Measurements from ENCODE around the gene FLVCR1. TPM values are rescaled to one million over a fixed set of nuclear protein-coding genes. Genes with fewer than 3 reads are reported as not detected.

FLVCR1 gene
- total and polyA plus RNA-seq, 9 of the 15 experiments (the other 6 are each of a cell fraction or from before 2014, with no cell fraction given) = 5.2 to 18.0 (median 12.5) TPM

DNA sequence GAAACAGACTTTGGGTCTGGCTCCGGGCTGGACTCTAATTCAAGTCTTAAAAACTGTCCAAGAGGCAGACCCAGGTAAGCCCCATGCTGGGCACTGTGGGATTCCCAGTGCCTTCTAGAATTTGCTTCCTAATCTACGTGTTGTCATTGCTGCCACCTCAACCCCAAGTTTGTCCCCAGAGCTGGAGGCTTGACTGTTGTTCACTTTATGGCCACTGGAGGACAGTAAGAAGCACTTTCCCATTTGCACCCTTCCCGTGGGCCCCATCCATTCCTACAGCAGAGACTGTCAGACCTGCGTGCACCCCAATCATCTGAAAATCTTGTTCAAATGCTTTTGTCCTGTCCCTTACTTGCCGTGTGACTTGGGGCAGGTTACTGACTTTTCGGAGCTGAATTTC, 62.8 kb downstream of the FLVCR1 start (continued):
- TF ChIP-seq, protein P1, sequence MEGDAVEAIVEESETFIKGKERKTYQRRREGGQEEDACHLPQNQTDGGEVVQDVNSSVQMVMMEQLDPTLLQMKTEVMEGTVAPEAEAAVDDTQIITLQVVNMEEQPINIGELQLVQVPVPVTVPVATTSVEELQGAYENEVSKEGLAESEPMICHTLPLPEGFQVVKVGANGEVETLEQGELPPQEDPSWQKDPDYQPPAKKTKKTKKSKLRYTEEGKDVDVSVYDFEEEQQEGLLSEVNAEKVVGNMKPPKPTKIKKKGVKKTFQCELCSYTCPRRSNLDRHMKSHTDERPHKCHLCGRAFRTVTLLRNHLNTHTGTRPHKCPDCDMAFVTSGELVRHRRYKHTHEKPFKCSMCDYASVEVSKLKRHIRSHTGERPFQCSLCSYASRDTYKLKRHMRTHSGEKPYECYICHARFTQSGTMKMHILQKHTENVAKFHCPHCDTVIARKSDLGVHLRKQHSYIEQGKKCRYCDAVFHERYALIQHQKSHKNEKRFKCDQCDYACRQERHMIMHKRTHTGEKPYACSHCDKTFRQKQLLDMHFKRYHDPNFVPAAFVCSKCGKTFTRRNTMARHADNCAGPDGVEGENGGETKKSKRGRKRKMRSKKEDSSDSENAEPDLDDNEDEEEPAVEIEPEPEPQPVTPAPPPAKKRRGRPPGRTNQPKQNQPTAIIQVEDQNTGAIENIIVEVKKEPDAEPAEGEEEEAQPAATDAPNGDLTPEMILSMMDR (IDR thresholded peaks at IDR 0.05 in 2 of 3, conservative IDR thresholded peaks at IDR 0.05 in 1 of 3; ENCODE audit: insufficient read depth in 2 of 3, low read depth in 1 of 3, low read length in 3 of 3) = peak; percentile 77 to 88 (median 84)
- TF ChIP-seq GATAD2B (IDR thresholded peaks at IDR 0.05; ENCODE audit: borderline replicate concordance) = no peak
- no peak for TF ChIP-seq RCOR1 (IDR thresholded peaks at IDR 0.05; ENCODE audit: borderline replicate concordance in 1 of 2, low read depth in 2 of 2, low read length in 2 of 2)
- TF ChIP-seq SRSF3 (IDR thresholded peaks at IDR 0.05; ENCODE audit: insufficient read depth, low read length) = no peak
- no peak for TF ChIP-seq NCOA2 (IDR thresholded peaks at IDR 0.05; ENCODE audit: partially characterized antibody in 2 of 2)
- TF ChIP-seq, protein P2, sequence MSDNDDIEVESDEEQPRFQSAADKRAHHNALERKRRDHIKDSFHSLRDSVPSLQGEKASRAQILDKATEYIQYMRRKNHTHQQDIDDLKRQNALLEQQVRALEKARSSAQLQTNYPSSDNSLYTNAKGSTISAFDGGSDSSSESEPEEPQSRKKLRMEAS (CRISPR knock-in tag; IDR thresholded peaks at IDR 0.05) = no peak
- TF ChIP-seq, protein P3, sequence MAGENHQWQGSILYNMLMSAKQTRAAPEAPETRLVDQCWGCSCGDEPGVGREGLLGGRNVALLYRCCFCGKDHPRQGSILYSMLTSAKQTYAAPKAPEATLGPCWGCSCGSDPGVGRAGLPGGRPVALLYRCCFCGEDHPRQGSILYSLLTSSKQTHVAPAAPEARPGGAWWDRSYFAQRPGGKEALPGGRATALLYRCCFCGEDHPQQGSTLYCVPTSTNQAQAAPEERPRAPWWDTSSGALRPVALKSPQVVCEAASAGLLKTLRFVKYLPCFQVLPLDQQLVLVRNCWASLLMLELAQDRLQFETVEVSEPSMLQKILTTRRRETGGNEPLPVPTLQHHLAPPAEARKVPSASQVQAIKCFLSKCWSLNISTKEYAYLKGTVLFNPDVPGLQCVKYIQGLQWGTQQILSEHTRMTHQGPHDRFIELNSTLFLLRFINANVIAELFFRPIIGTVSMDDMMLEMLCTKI (IDR thresholded peaks at IDR 0.05; ENCODE audit: partially characterized antibody) = no peak
- no peak for TF ChIP-seq HDAC3 (IDR thresholded peaks at IDR 0.05; ENCODE audit: borderline replicate concordance, partially characterized antibody)
- 0 out of 2 replicates have a peak, but pooled peaks have one; percentile 9 for TF ChIP-seq BHLHE40 (IDR thresholded peaks at IDR 0.05; ENCODE audit: low read length)
- TF ChIP-seq ZFP30 (CRISPR knock-in tag; IDR thresholded peaks at IDR 0.05; ENCODE audit: borderline replicate concordance) = no peak
- no peak for TF ChIP-seq HNRNPK (IDR thresholded peaks at IDR 0.05; ENCODE audit: low read depth, low read length, poor library complexity, severe bottlenecking)
- TF ChIP-seq ESRRB (CRISPR knock-in tag; IDR thresholded peaks at IDR 0.05; ENCODE audit: borderline replicate concordance) = no peak
- TF ChIP-seq CHD1 (IDR thresholded peaks at IDR 0.05; ENCODE audit: low read length) = no peak
- TF ChIP-seq, protein P4, sequence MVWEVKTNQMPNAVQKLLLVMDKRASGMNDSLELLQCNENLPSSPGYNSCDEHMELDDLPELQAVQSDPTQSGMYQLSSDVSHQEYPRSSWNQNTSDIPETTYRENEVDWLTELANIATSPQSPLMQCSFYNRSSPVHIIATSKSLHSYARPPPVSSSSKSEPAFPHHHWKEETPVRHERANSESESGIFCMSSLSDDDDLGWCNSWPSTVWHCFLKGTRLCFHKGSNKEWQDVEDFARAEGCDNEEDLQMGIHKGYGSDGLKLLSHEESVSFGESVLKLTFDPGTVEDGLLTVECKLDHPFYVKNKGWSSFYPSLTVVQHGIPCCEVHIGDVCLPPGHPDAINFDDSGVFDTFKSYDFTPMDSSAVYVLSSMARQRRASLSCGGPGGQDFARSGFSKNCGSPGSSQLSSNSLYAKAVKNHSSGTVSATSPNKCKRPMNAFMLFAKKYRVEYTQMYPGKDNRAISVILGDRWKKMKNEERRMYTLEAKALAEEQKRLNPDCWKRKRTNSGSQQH (CRISPR knock-in tag; IDR thresholded peaks at IDR 0.05) = no peak
- TF ChIP-seq, protein P5, sequence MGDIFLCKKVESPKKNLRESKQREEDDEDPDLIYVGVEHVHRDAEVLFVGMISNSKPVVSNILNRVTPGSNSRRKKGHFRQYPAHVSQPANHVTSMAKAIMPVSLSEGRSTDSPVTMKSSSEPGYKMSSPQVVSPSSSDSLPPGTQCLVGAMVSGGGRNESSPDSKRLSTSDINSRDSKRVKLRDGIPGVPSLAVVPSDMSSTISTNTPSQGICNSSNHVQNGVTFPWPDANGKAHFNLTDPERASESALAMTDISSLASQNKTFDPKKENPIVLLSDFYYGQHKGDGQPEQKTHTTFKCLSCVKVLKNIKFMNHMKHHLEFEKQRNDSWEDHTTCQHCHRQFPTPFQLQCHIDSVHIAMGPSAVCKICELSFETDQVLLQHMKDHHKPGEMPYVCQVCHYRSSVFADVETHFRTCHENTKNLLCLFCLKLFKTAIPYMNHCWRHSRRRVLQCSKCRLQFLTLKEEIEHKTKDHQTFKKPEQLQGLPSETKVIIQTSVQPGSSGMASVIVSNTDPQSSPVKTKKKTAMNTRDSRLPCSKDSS (IDR thresholded peaks at IDR 0.05; ENCODE audit: low read depth, partially characterized antibody) = no peak
- no peak for TF ChIP-seq KAT7 (CRISPR knock-in tag; IDR thresholded peaks at IDR 0.05; ENCODE audit: borderline replicate concordance)
- no peak for TF ChIP-seq ZNF778 (CRISPR knock-in tag; IDR thresholded peaks at IDR 0.05)
- TF ChIP-seq ZBTB8A (IDR thresholded peaks at IDR 0.05; ENCODE audit: partially characterized antibody) = no peak
- TF ChIP-seq, protein P6, sequence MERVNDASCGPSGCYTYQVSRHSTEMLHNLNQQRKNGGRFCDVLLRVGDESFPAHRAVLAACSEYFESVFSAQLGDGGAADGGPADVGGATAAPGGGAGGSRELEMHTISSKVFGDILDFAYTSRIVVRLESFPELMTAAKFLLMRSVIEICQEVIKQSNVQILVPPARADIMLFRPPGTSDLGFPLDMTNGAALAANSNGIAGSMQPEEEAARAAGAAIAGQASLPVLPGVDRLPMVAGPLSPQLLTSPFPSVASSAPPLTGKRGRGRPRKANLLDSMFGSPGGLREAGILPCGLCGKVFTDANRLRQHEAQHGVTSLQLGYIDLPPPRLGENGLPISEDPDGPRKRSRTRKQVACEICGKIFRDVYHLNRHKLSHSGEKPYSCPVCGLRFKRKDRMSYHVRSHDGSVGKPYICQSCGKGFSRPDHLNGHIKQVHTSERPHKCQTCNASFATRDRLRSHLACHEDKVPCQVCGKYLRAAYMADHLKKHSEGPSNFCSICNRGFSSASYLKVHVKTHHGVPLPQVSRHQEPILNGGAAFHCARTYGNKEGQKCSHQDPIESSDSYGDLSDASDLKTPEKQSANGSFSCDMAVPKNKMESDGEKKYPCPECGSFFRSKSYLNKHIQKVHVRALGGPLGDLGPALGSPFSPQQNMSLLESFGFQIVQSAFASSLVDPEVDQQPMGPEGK (CRISPR knock-in tag; IDR thresholded peaks at IDR 0.05; ENCODE audit: borderline replicate concordance) = no peak
